ENCODE results near the gene YTHDF2.
"Not testable (repeated sequence)": the region's sequence is repeated elsewhere in the genome, so short reads cannot be mapped to it uniquely, and the experiment has no call there.

YTHDF2 gene

GRCh38 chr1:28736450-28737306, at the start of gene YTHDF2:
Gene YTHDF2, plus strand, starts transcription at chr1:28736940. Its CDS starts 181 bp downstream, at chr1:28737121.
- peak; percentile 100 for DNase-seq

- DNase-seq, result not testable (repeated sequence)
Measured at GRCh38 chr1:28691627-28692026, 45.1 kb upstream of the YTHDF2 start.

- no peak for DNase-seq
Measured at GRCh38 chr1:28703629-28704028, 33.1 kb upstream of the YTHDF2 start.

- no peak for DNase-seq
Measured at GRCh38 chr1:28716336-28716735, 20.4 kb upstream of the YTHDF2 start.

- no peak for DNase-seq
Measured at GRCh38 chr1:28718166-28718565, 18.6 kb upstream of the YTHDF2 start.

GRCh38 chr1:28718586-28719331, 18.0 kb upstream of the YTHDF2 start:
- no peak for DNase-seq

GRCh38 chr1:28719332-28719619, 17.5 kb upstream of the YTHDF2 start:
- DNase-seq, result no peak

- DNase-seq, result no peak
Measured at GRCh38 chr1:28720376-28720775, 16.4 kb upstream of the YTHDF2 start.

- not testable (repeated sequence) for DNase-seq
Measured at GRCh38 chr1:28721927-28722326, 14.8 kb upstream of the YTHDF2 start.

- not testable (repeated sequence) for DNase-seq
Measured at GRCh38 chr1:28725365-28725764, 11.4 kb upstream of the YTHDF2 start.

GRCh38 chr1:28735961-28736449, 735 bp upstream of the YTHDF2 start:
- DNase-seq, result no peak

- DNase-seq, result peak; percentile 91
Measured at GRCh38 chr1:28737307-28738132, 780 bp downstream of the YTHDF2 start.

- DNase-seq, result no peak
Measured at GRCh38 chr1:28740118-28740517, 3.4 kb downstream of the YTHDF2 start.

GRCh38 chr1:28744184-28744583, 7.4 kb downstream of the YTHDF2 start:
- DNase-seq, result no peak

- no peak for DNase-seq
Measured at GRCh38 chr1:28745653-28746173, 9.0 kb downstream of the YTHDF2 start.

GRCh38 chr1:28750330-28750729, 13.6 kb downstream of the YTHDF2 start:
- no peak for DNase-seq

- DNase-seq, result not testable (repeated sequence)
Measured at GRCh38 chr1:28750771-28751294, 14.1 kb downstream of the YTHDF2 start.

- no peak for DNase-seq
Measured at GRCh38 chr1:28751315-28752060, 14.7 kb downstream of the YTHDF2 start.

GRCh38 chr1:28755701-28756100, 19.0 kb downstream of the YTHDF2 start:
- no peak for DNase-seq

GRCh38 chr1:28756846-28757245, 20.1 kb downstream of the YTHDF2 start:
- DNase-seq, result no peak

GRCh38 chr1:28758420-28758819, 21.7 kb downstream of the YTHDF2 start:
- no peak for DNase-seq

- DNase-seq, result no peak
Measured at GRCh38 chr1:28759257-28759656, 22.5 kb downstream of the YTHDF2 start.
